Hepatocyte (in vitro differentiated cells): Measurements from ENCODE around the gene ZBTB5. TPM values are rescaled to one million over a fixed set of nuclear protein-coding genes. Genes with fewer than 3 reads are reported as not detected.

Experiments used
- DNase-seq: peaks from one replicate; pipeline ENCODE4 v3.0.0-alpha.2; 2016; ENCODE audit warnings: low spot score
- H2AFZ ChIP-seq: fragments of 200-600 bp; sonication (generic); 2 replicates; pipeline ENCODE4 v1.6.0; 2016; ENCODE audit warnings: antibody characterized with exemption, mild to moderate bottlenecking
- H3K27ac ChIP-seq: fragments of 200-600 bp; sonication (generic); 2 replicates; pipeline ENCODE4 v1.5.1; 2016; ENCODE audit warnings: mild to moderate bottlenecking
- H3K27me3 ChIP-seq: fragments of 200-600 bp; sonication (generic); 2 replicates; pipeline ENCODE4 v1.6.1; 2016
- H3K36me3 ChIP-seq: fragments of 200-600 bp; sonication (generic); replicated peaks from 2 replicates; pipeline ENCODE4 v1.5.1; 2016; ENCODE audit warnings: low read depth; ENCODE audit not compliant: insufficient read depth
- H3K4me1 ChIP-seq: fragments of 200-600 bp; sonication (generic); 2 replicates; pipeline ENCODE4 v1.5.1; 2016; ENCODE audit warnings: mild to moderate bottlenecking, moderate library complexity; ENCODE audit not compliant: insufficient read depth
- H3K4me2 ChIP-seq: fragments of 200-600 bp; sonication (generic); 2 replicates; pipeline ENCODE4 v1.6.0; 2016
- H3K4me3 ChIP-seq: fragments of 200-600 bp; sonication (generic); 2 replicates; pipeline ENCODE4 v1.5.1; 2016; ENCODE audit warnings: mild to moderate bottlenecking
- H3K79me2 ChIP-seq: fragments of 200-600 bp; sonication (generic); 2 replicates; pipeline ENCODE4 v1.6.0; 2017; ENCODE audit warnings: mild to moderate bottlenecking
- H3K9me2 ChIP-seq: fragments of 200-600 bp; sonication (generic); replicated peaks from 2 replicates; pipeline ENCODE4 v1.6.0; 2017; ENCODE audit warnings: mild to moderate bottlenecking; ENCODE audit not compliant: insufficient read depth
- H3K9me3 ChIP-seq: fragments of 200-600 bp; sonication (generic); 2 replicates; pipeline ENCODE4 v1.5.1; 2016; ENCODE audit warnings: low read depth, mild to moderate bottlenecking
- H4K20me1 ChIP-seq: fragments of 200-600 bp; sonication (generic); 2 replicates; pipeline ENCODE4 v1.6.0; 2016; ENCODE audit warnings: mild to moderate bottlenecking; ENCODE audit not compliant: insufficient read depth, poor library complexity, severe bottlenecking
- CTCF ChIP-seq: fragments of 200-600 bp; sonication (generic); IDR thresholded peaks from 2 replicates; pipeline ENCODE4 v1.5.1; 2016; ENCODE audit warnings: antibody characterized with exemption, mild to moderate bottlenecking; ENCODE audit not compliant: poor library complexity
- EZH2 ChIP-seq: fragments of 200-600 bp; sonication (generic); IDR thresholded peaks from 2 replicates; pipeline ENCODE4 v1.6.1; 2016; ENCODE audit warnings: antibody characterized with exemption, mild to moderate bottlenecking, borderline replicate concordance
- EZH2phosphoT487 ChIP-seq: fragments of 200-600 bp; sonication (generic); IDR thresholded peaks from one replicate; pipeline ENCODE4 v1.6.1; 2018; ENCODE audit warnings: antibody characterized with exemption, mild to moderate bottlenecking, low read depth, moderate library complexity; ENCODE audit not compliant: unreplicated experiment, severe bottlenecking
- WGBS: methylation state at CpG from one replicate; pipeline ENCODE4 v1.1.6; 2016; ENCODE audit warnings: low lambda C conversion rate; ENCODE audit errors: missing lambda C conversion rate; 5-methylcytosine and 5-hydroxymethylcytosine counted together
- polyA plus RNA-seq: library from polyadenylated mRNA; unstranded; fragments of >200 nt; fragmentation: Nextera tagmentation; extraction: Ambion mirVana; gene quantifications from 2 replicates; pipeline ENCODE4 v1.2.1, GENCODE V29; 2016
- total RNA-seq: library from RNA; depleted of rRNA; stranded (reverse); fragments of >200 nt; gene quantifications from 2 replicates; pipeline ENCODE4 v1.2.3, GENCODE V29; 2014

Gene ZBTB5
- total and polyA plus RNA-seq, 2 experiments from 2014 or later: 3.8 to 21.8 TPM

GRCh38 chr9:37405350-37405749, 59.9 kb downstream of the ZBTB5 start:
- Histone ChIP-seq H3K4me3 (no peak overlapping the region), H3K79me2 (no peaks in the 10 kb centered on the region), H2AFZ (no peak overlapping the region), H3K4me2 (no peak overlapping the region), H3K27ac (no peak overlapping the region), H3K9me2 (no peaks in the 10 kb centered on the region), H3K9me3 (no peaks in the 10 kb centered on the region), H3K27me3 (no peaks in the 10 kb centered on the region), H3K4me1 (no peaks in the 10 kb centered on the region), H4K20me1 (no peaks in the 10 kb centered on the region), H3K36me3 (no peaks in the 10 kb centered on the region)
- WGBS: 71% methylated on average over 3 of the region's 3 CpGs
- TF ChIP-seq EZH2phosphoT487: no peak
- TF ChIP-seq CTCF: no peak
- no peak for TF ChIP-seq EZH2
- no peak for DNase-seq

GRCh38 chr9:37404590-37404989, 60.7 kb downstream of the ZBTB5 start:
- no peaks in the 10 kb centered on the region for H4K20me1 ChIP-seq
- H3K4me2 ChIP-seq: no peak overlapping the region
- no peaks in the 10 kb centered on the region for H3K79me2 ChIP-seq
- no peak overlapping the region for H3K4me3 ChIP-seq
- 96% methylated on average over 9 of the region's 9 CpGs for WGBS
- H3K9me3 ChIP-seq: no peaks in the 10 kb centered on the region
- no peak overlapping the region for H3K27ac ChIP-seq
- no peak for DNase-seq
- H3K36me3 ChIP-seq: no peaks in the 10 kb centered on the region
- H2AFZ ChIP-seq: no peak overlapping the region
- no peaks in the 10 kb centered on the region for H3K9me2 ChIP-seq
- TF ChIP-seq EZH2phosphoT487 (no peak), EZH2 (no peak), CTCF (no peak)
- H3K27me3 ChIP-seq: no peaks in the 10 kb centered on the region
- H3K4me1 ChIP-seq: no peaks in the 10 kb centered on the region

GRCh38 chr9:37399336-37399735, 65.9 kb downstream of the ZBTB5 start:
- Histone ChIP-seq H3K27ac (no peak overlapping the region), H4K20me1 (no peaks in the 10 kb centered on the region), H3K4me1 (no peaks in the 10 kb centered on the region), H3K36me3 (no peaks in the 10 kb centered on the region), H3K9me2 (no peaks in the 10 kb centered on the region), H3K9me3 (no peaks in the 10 kb centered on the region), H2AFZ (no peak overlapping the region), H3K4me3 (no peak overlapping the region), H3K27me3 (no peaks in the 10 kb centered on the region), H3K4me2 (no peak overlapping the region), H3K79me2 (no peaks in the 10 kb centered on the region)
- TF ChIP-seq EZH2 (no peak), EZH2phosphoT487 (no peak), CTCF (no peak)
- no peak for DNase-seq
- WGBS: 79% methylated on average over 2 of the region's 2 CpGs
